GM19099 (cell line): ENCODE data around the gene DPF3.

Experiments
- POLR2A ChIP-seq: IDR thresholded peaks from 3 replicates; pipeline ENCODE4 v1.6.1; 2011; ENCODE audit warnings: low read depth; ENCODE audit not compliant: insufficient read length; ENCODE audit errors: extremely low read depth

The DPF3 gene

DNA sequence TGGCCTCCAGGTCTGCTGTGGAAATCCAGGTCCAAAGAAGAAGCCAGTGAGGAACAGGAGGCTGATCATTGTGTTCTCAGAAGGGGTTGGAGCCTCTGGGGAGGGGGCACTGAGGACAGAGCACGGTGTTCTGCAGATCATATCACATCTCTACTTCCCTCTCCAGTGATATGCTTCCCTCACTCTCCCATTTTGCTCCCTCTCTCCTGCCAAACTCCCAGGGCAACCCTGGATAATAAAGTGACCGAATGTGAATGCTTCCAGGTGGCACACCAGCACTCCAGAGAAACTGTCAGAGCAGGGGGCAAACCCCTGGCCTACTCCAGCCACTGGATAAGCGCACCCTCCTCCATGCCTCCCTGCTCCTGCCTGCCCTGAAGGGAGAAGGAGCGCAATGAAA is 57.8 kb downstream of the DPF3 start:
- no peak for TF ChIP-seq POLR2A

DNA sequence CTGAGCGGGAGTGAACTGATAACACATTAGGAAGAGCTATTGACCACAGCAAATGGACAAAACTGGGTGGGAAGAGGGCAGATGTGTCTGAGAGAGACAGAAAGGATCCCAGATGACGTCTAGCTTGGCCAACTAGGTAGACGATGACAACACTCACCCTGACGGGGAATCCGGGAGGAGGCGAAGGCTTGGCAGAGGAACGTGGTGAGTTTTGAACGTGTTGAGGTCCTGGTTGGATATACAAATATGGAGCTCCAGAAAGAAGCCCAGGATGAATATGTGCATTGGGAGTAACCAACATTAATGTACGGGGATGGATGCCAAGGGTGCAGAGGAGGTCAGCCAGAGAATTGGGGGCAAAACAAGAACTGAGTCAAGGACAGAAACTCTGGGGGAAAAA is 60.7 kb downstream of the DPF3 start:
- no peak for TF ChIP-seq POLR2A

DNA sequence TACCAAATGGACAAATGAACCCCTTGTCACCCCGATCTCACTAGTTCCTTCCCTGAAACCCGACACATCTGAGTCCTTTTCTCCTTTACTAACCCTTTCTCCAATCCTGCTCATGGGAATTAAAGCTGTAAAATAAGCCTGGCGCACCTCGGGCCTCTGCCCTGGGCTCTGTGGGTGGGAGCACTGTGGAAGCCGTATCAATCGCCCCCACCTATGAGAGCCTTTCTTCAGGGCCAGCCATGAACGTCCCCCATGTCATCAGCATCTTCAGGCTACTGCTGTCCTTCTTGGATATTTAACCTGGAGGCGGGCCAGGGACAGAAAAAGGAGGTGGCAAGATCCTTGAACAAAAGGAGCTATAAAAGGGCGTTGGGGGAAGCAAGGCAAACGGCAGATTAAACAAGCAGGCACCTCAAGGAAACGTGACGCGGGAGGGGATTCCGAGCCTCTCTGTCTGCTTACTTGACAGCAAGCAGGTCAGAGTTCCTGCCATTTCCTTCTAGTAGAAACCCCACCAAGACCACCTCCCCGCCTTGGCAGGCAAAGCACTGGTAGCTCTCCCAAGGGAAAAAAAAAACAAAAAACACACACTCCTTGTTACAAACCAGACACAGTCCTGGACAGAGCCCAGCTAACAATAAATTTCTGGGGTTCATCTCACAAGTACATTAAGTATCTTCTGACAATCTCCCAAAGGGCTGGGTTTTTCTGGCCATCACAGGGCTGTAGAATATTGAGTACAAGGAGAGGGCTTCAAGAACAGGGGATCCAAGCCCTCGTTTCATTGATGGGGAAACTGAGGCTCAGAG is 62.9 kb downstream of the DPF3 start:
- no peak for TF ChIP-seq POLR2A

DNA sequence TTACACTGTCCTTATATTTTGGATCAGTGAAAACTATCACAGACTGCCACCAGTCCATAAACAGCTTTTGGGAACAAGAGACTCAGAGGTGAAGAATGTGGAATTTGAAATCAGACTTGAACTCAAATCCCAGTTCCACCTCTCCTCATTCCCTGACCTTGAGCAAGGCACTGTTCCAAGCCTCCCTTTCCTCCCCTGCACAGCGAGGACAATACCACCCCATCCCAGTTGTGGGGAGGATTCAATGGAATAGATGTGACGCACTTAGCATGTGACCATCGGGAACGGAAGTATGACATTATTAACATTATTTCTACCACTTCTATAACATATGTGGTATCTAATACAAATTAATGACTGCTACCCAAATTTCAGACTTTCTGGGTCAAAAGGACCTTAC is 63.5 kb downstream of the DPF3 start:
- no peak for TF ChIP-seq POLR2A

DNA sequence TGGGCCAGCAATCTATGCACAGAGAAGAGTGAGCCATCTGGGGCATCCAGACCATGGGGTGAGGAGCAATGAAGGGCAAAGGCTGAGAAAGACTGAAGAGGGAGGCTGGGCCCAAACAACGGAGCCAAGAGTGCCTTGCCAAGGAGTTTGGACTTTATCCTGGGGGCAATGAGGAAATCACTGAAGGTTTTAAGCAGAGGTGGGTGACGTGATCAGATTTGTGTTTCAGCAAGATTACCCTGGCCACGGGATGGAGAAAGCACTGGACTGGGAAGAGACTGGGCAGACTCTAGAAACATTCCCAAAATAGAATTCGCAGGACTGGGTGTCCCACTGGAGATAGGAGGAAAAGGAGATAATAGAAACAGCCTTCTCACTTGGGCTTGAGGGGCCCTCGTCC is 65.3 kb downstream of the DPF3 start:
- no peak for TF ChIP-seq POLR2A

DNA sequence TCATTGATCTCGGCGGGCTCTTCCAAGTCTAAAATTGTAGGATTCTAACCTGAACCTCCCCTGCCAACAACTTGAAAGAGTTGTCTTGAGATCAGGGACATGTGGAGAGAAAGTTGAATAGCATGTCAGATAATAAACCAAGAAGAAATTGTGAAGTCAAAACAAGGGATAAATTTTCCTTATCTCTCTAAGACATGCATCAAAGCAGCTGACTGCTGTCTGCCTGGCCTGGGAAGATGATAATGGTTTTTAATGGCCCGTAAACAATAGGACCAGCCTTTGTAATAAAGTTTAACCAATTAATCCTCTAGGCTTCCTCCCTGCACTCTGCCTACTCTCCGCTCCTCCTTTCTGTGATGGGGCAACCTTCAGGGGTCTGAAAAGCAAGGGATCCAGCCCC is 67.9 kb downstream of the DPF3 start:
- no peak for TF ChIP-seq POLR2A

DNA sequence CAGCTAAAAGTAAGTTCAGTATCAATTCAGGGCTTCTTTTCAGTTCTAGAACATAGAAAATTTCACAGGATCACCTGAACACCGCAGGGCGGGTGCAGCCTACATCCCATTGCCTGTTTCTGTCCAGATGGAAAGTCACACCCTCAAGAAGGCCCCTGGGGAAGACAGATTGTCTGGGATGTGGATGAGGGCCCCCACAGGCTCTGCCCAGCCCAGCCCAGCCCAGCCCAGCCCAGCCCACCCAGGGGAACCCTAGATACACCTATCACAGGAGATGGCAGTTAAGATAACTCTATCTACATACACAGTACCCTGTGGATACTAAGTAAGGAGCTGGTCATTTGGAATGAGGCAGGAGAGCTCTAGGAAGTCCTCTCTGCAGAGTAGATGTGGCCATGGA is 68.4 kb downstream of the DPF3 start:
- no peak for TF ChIP-seq POLR2A

DNA sequence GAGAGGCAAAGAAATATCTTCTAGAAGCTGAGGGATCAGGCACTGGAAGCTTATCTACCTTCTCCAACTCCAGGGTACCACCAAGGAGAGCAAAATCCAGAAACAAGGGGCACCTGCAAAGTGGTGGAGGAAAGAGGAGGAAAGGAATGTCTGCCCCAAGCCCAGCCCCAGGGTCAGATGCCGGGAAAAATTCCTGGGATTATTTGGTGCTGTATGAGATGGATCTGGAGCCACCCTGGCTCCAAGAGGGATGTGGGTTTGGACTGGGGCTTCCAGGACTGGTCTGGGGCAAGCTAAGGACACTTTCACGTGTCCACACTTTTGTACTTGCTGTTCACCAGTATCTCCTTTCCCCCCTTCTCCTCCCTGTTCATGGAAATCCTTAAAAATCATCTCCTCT is 69.8 kb downstream of the DPF3 start:
- TF ChIP-seq POLR2A: no peak

DNA sequence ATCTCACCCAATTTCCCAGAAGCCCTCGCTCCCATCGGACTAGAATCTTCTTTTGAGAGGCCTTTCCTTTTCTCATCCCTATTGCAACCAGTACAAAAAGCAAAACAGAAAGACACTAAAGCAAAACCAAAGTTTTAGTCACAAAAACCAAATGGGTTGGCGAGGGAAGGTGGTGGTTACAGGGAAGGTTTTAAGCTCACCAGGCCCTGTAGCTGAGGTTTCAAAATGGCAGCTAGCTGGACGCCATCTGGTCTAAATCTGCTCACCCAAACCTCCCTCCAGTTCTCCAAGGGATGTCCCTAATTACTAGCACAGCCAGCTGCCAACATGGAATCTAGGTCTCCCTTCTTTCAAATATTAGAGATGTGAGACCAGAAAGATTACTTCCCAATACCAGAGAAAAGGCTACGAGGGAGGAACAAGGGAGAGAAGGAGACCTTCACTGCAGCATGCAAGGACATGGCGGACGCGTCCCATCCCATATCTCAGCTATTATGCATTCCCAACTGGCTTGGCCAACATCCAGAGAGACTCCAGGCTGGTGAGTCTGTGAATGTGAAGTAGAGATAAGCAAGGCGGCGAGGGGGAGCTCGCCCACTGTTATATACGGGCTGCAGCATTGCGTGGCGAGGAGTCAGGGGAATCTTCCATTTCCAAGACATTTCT is 70.8 kb downstream of the DPF3 start:
- no peak for TF ChIP-seq POLR2A

DNA sequence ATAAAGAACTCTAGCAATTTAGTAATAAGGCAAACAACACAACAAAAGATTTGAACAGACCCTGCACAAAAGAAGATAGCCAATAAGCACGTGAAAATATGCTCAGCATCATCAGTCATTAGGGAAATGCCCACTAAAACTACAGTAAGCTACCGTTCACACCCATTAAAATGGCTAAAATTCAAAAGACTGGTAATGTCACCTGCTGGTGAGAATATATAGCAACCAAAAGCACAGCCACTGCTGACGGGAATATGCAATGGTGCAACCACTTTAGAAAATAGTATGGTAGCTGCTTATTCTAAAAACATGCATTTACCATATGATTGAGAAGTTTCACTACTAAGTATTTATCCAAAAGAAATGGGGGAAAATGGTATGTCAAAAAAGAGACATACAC is 74.9 kb downstream of the DPF3 start:
- TF ChIP-seq POLR2A: no peak

DNA sequence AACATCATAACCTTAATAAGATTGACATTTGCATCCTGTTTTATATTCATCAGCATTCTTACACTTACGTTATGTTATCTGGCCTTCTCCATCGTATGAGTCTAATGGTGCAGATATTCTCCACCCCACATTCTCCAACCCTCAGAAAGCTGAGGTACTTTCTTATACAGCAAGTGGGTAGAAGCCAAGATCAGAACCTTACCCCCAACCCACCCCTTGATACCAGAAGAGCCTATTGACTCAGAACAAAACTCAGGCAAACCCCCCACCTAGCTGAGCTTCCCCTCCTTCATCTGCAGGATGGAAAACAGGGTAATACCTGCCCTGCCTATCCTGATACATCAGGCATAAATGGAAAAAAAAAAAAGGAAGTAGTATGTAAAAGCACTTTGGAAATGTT is 77.6 kb downstream of the DPF3 start:
- TF ChIP-seq POLR2A: no peak

DNA sequence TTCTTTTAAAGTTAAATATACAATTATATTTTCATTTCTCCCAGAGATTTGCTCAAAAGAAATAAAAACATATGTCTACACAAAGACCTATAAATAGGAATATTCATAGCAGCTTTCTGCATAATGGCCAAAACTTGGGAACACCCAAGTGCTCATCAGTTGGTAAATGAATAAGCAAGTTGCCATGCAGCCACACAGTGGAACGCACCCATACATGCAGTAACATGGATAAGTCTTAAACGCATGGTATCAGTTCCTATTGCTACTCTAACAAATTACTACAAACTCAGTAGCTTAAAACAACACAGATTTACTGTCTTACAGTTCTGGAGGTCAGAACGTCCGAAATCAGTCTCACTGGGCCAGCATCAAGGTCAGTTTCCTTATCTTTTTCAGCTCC is 78.5 kb downstream of the DPF3 start:
- no peak for TF ChIP-seq POLR2A

DNA sequence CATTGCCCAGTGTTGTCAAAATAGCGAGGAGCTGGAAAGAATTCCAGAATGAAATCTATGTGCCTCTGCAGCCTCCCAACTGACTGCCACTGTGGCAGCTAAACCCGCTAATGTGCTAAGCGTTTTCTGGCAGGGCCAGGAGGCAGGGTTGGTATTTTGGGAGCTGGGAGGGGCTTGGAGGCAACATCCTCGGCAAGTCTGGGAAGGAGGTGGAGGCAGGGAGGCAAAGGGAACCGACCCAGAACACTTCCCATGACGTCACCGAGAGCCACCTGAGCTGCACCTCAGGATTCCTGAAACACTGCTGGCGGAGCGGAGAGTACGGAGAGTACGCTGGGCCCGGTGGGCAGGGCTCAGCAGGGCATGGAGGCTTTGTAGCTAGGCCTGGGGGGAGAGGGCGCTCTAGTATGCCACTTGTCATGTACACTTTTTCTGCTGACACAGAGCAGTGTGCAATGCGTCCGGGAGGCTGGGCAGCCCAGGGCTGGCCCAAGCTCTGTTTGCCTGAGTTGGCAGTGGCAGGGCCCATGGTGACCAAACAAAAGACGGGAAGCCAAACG is 81.5 kb downstream of the DPF3 start:
- TF ChIP-seq POLR2A: no peak

DNA sequence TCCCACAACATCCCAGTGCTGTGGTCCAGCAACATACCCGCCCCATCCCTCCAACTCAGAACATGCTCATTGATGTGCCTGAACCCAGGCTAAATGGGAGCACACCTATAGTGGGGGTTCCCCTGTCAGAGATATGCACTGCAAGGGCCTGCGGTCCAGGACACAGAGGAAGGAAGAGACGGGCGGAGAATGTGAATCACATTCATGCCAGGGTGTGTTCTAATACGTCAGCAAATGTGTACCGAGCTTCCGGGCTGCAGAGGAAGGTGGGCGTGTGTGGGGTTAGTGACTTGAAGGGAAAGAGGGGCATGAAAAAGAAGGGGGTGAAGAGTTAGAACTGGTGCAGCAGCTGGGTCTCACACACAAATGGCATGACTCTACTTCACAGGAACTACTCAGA is 83.7 kb downstream of the DPF3 start:
- no peak for TF ChIP-seq POLR2A

DNA sequence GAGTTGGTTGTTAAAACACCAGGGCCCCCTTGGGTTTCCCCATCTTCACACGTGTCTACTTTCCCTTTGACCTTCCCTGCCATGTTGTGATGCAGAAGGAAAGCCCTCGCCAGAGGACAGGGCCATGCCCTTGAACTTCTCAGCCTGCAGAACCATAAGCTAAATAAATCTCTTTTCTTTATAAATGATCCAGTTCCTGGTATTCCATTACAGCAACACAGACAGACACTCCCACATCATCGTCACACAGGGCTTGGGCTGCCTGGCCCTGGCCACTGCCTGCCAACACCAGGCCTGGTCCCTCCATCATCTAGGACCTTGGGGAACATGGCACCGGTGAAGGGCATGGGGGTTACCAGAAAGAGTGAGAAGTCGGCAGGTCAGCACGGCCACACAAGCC is 84.8 kb downstream of the DPF3 start:
- TF ChIP-seq POLR2A: no peak

DNA sequence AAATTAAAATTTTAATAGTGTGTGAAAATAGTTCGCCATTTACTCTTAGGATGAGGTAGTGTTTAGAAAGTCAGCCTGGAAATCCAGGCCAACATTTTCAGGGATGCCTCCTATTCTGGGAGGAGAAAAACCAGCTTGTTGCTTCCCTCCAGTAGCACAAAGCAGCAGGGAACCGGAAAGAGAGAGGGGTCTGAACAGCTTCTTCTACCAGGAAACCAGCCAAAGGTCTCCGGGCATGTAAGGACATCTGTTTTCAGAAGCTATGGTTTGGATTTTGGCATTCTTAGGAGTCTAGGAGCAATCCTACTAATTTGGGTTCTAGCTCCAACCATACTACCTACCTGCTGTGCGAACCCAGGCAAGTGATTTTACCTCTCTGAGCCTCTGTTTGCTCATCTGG is 85.3 kb downstream of the DPF3 start:
- TF ChIP-seq POLR2A: no peak
